SK-N-MC (cell line): ENCODE measurements around the gene MED19.

ENCODE experiments used
- EZH2 ChIP-seq: fragments of 200-600 bp; sonication (generic); IDR thresholded peaks from one replicate; pipeline ENCODE4 v1.6.1; 2017; ENCODE audit warnings: antibody characterized with exemption
- POLR2AphosphoS5 ChIP-seq: IDR thresholded peaks from 2 replicates; pipeline ENCODE4 v1.6.1; 2012; ENCODE audit warnings: mild to moderate bottlenecking, low read depth, low read length, borderline replicate concordance

DNA sequence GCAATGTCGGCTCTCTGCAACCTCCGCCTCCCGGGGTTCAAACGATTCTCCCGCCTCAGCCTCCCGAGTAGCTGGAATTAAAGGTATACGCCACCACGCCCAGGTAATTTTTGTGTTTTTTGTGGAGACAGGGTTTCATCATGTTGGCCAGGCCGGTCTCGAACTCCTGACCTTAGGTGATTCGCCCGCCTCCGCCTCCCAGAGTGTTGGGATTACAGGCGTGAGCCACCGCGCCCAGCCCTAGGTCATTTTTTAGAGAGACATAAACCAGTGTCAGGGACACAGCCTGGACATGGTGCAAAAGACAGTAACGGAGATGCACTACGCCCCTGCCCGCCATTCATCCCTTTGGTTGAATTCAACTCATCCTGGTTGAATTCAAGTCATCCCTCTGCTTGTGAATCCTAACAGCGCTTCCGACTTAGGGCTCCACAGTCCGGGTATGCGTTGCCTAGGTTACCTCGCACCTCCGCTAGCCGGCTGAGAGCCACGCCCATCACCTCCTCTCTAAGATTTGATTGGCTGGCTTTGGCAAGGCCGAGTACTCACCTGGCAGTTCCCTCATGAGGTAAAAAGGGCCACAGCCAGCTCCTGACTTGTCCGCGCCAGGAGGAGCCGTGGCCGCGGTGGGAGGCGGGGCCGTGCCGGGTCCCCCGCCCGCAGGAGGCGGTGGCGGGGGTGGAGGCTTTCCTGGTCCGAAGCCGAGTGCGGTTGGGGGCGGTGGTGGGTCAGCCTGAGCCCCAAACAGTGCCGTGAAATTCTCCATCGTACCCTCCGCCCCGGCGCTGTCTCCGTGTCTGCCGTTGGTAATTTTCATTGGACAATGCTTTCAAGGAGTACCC lies at the start of gene MED19:
- TF ChIP-seq POLR2AphosphoS5 (no peak; the same call in 1 of the 2 replicates), EZH2 (no peak)
